B cell (primary cell): ENCODE results near the gene KLHL17. TPM values are rescaled to one million over a fixed set of nuclear protein-coding genes. Genes with fewer than 3 reads are reported as not detected.

Experiments used
- ATAC-seq: fragments of 200-7000 bp; cut with Tn5 transposase; one replicate; pipeline ENCODE4 v1.10.0; 2021; ENCODE audit warnings: low read depth, mild to moderate bottlenecking, moderate number of reproducible peaks, moderate library complexity
- CTCF ChIA-PET: fragments of 350-600 bp; sonication (Branson Sonifier 250); formaldehyde crosslinking; loops from one replicate; lab custom pipeline; 2021; ENCODE audit warnings: antibody characterized with exemption, inconsistent platforms; lab: Charles Lee
- POLR2A ChIA-PET: fragments of 350-600 bp; sonication (Branson Sonifier 250); formaldehyde crosslinking; loops from one replicate; lab custom pipeline; 2021; ENCODE audit warnings: antibody characterized with exemption; lab: Charles Lee
- DNase-seq: peaks from one replicate; pipeline ENCODE4 v3.0.0; 2013
- H2AFZ ChIP-seq: 2 replicates; pipeline ENCODE4 v1.6.1; 2012; ENCODE audit warnings: mild to moderate bottlenecking, low read depth, low read length; ENCODE audit not compliant: insufficient read depth, poor library complexity, severe bottlenecking
- H3K27ac ChIP-seq, 2 donors: 1 replicate in 1 of 2; 2 replicates in 1 of 2; pipeline ENCODE4 v1.5.1; 2012 to 2013; ENCODE audit warnings: low read length in 2 of 2, mild to moderate bottlenecking in 2 of 2, moderate library complexity in 1 of 2
- H3K27me3 ChIP-seq, 4 experiments: fragments of 200-600 bp in 1 of 4; sonication (generic) in 1 of 4; replicated peaks in 1 of 4; 1 replicate in 2 of 4; 2 replicates in 2 of 4; pipeline versions ENCODE4 v1.6.1 to v1.7.0; 2013 to 2016; ENCODE audit warnings: low read length in 3 of 4, mild to moderate bottlenecking in 2 of 4, mixed read lengths in 1 of 4, moderate library complexity in 1 of 4; ENCODE audit not compliant: insufficient read depth in 4 of 4, control insufficient read depth in 3 of 4; ENCODE audit errors: control extremely low read depth in 1 of 4
- H3K36me3 ChIP-seq, 2 experiments: replicated peaks in 1 of 2; 1 replicate in 1 of 2; 2 replicates in 1 of 2; pipeline versions ENCODE4 v1.6.1 to v1.7.1; 2013; ENCODE audit warnings: low read length in 1 of 2; ENCODE audit not compliant: insufficient read depth in 2 of 2, control insufficient read depth in 1 of 2; ENCODE audit errors: control extremely low read depth in 1 of 2, extremely low read depth in 1 of 2
- H3K4me1 ChIP-seq, 2 donors: fragments of 200-600 bp in 1 of 2; sonication (generic) in 1 of 2; 1 replicate in 1 of 2; 2 replicates in 1 of 2; pipeline versions ENCODE4 v1.5.1 to v1.6.1; 2013 to 2017; ENCODE audit warnings: low read length in 2 of 2; ENCODE audit not compliant: control insufficient read depth in 2 of 2, insufficient read depth in 2 of 2
- H3K4me2 ChIP-seq: replicated peaks from 2 replicates; pipeline ENCODE3; 2012; ENCODE audit warnings: mild to moderate bottlenecking, low read depth, low read length; ENCODE audit not compliant: poor library complexity, severe bottlenecking
- H3K4me3 ChIP-seq, 5 experiments: fragments of 200-600 bp in 1 of 5; sonication (generic) in 1 of 5; 1 replicate in 3 of 5; 2 replicates in 2 of 5; pipeline versions ENCODE4 v1.5.1 to v1.7.0; 2011 to 2016; ENCODE audit warnings: low read length in 4 of 5, mild to moderate bottlenecking in 4 of 5, low read depth in 2 of 5, control low read depth in 1 of 5, moderate library complexity in 1 of 5; ENCODE audit not compliant: insufficient read depth in 1 of 5; ENCODE audit errors: control extremely low read depth in 1 of 5, extremely low read depth in 1 of 5
- H3K79me2 ChIP-seq: fragments of 200-600 bp; sonication (generic); one replicate; pipeline ENCODE4 v1.6.0; 2016; ENCODE audit warnings: low read length; ENCODE audit not compliant: control insufficient read depth, insufficient read depth
- H3K9ac ChIP-seq: fragments of 200-600 bp; sonication (generic); 2 replicates; pipeline ENCODE4 v1.6.1; 2017; ENCODE audit warnings: mild to moderate bottlenecking, low read length, moderate library complexity
- H3K9me3 ChIP-seq, 3 donors: one replicate each; pipeline versions ENCODE4 v1.6.1 to v1.7.1; 2013; ENCODE audit warnings: low read length in 2 of 3; ENCODE audit not compliant: control insufficient read depth in 2 of 3, insufficient read depth in 1 of 3; ENCODE audit errors: control extremely low read depth in 1 of 3
- H4K20me1 ChIP-seq: 2 replicates; pipeline ENCODE4 v1.6.0; 2012; ENCODE audit warnings: mild to moderate bottlenecking, low read length; ENCODE audit not compliant: insufficient read depth, control insufficient read depth, poor library complexity, severe bottlenecking
- H3K27ac Mint-ChIP-seq: one replicate; pipeline ENCODE4 v1.8.0; 2021; ENCODE audit warnings: mixed read lengths
- H3K27me3 Mint-ChIP-seq: one replicate; pipeline ENCODE4 v1.8.0; 2021; ENCODE audit warnings: mixed read lengths
- H3K4me1 Mint-ChIP-seq: one replicate; pipeline ENCODE4 v1.8.0; 2021; ENCODE audit warnings: mixed read lengths
- H3K4me3 Mint-ChIP-seq: one replicate; pipeline ENCODE4 v1.8.0; 2021; ENCODE audit warnings: mixed read lengths
- H3K9me3 Mint-ChIP-seq: one replicate; pipeline ENCODE4 v1.8.0; 2022; ENCODE audit warnings: mixed read lengths; ENCODE audit not compliant: insufficient read depth
- CTCF ChIP-seq: fragments of 200-600 bp; IDR thresholded peaks from one replicate; pipeline ENCODE4 v1.8.0; 2022; ENCODE audit warnings: antibody characterized with exemption, mild to moderate bottlenecking
- EZH2 ChIP-seq: IDR thresholded peaks from 2 replicates; pipeline ENCODE4 v1.6.1; 2012; ENCODE audit warnings: borderline replicate concordance, low read depth, mild to moderate bottlenecking, moderate library complexity, low read length; ENCODE audit not compliant: insufficient read depth, poor library complexity, severe bottlenecking
- WGBS: methylation state at CpG from one replicate; pipeline ENCODE4 v1.1.5; 2013; ENCODE audit warnings: missing lambda C conversion rate; ENCODE audit not compliant: insufficient coverage; 5-methylcytosine and 5-hydroxymethylcytosine counted together
- intact Hi-C: fragments of 100-400 bp; cut with micrococcal nuclease; formaldehyde crosslinking; loops from one replicate; pipeline ENCODE4 v1.10.0; 2022
- polyA plus RNA-seq: library from polyadenylated mRNA; depleted of rRNA; stranded (reverse); fragments of >200 nt; gene quantifications from 2 replicates; pipeline ENCODE4 v1.2.3, GENCODE V29; 2012
- total RNA-seq, 2 donors: library from RNA; stranded (reverse); fragments of 120-200 nt in 1 of 2; gene quantifications; 1 replicate in 1 of 2; 2 replicates in 1 of 2; pipeline versions ENCODE4 v1.2.3 to v1.2.4, GENCODE V29; 2013 to 2022

The KLHL17 gene
- total and polyA plus RNA-seq, 2 donors (not counting 1 experiment from before 2014, with no cell fraction given): 30.1 to 57.5 TPM

- DNase-seq (no peak), ATAC-seq (no peak)
- Histone ChIP-seq H3K4me2 (no peak overlapping the region), H3K79me2 (no peaks in the 10 kb centered on the region), H3K27me3 (peaks cover 0 to 65% (median 24%) of the 10 kb centered on the region in 4 experiments), H3K9ac (no peak overlapping the region), H3K27ac (no peak overlapping the region), H3K4me3 (no peak overlapping the region), H2AFZ (no peak overlapping the region), H3K36me3 (no peaks in the 10 kb centered on the region), H4K20me1 (no peaks in the 10 kb centered on the region), H3K4me1 (peaks cover 14 to 21% of the 10 kb centered on the region in 2 donors), H3K9me3 (peaks cover 0 to 15% (median 0%) of the 10 kb centered on the region in 3 donors)
- WGBS: 81% methylated on average over 20 of the region's 22 CpGs
- ChIA-PET POLR2A (no interaction called here), CTCF (no interaction called here)
- TF ChIP-seq CTCF: no peak
- TF ChIP-seq EZH2: no peak
- H3K4me3 Mint-ChIP-seq: no peak overlapping the region
- peaks cover 38% of the 10 kb centered on the region for H3K27me3 Mint-ChIP-seq
- intact Hi-C loops: no loop called here
- no peaks in the 10 kb centered on the region for H3K9me3 Mint-ChIP-seq
- no peak overlapping the region for H3K27ac Mint-ChIP-seq
- H3K4me1 Mint-ChIP-seq: peaks cover 13% of the 10 kb centered on the region
Measured at GRCh38 chr1:917466-918091, 42.8 kb upstream of the KLHL17 start.

GRCh38 chr1:918353-918752 is 42.0 kb upstream of the KLHL17 start:
- Mint-ChIP-seq H3K9me3 (no peaks in the 10 kb centered on the region), H3K4me3 (no peak overlapping the region), H3K27ac (no peak overlapping the region), H3K4me1 (peaks cover 16% of the 10 kb centered on the region), H3K27me3 (peaks cover 40% of the 10 kb centered on the region)
- ChIA-PET POLR2A (no interaction called here), CTCF (interaction anchor here (1.6 kb wide), 1 partner anchor 13 kb away, joined by 3 read pairs; no protein-coding TSS in a partner anchor)
- no peak for TF ChIP-seq CTCF
- no peak for TF ChIP-seq EZH2
- Histone ChIP-seq H3K9ac (no peak overlapping the region), H3K4me2 (no peak overlapping the region), H3K4me3 (no peak overlapping the region), H3K4me1 (peaks cover 20 to 29% of the 10 kb centered on the region in 2 donors), H3K27ac (no peak overlapping the region), H3K9me3 (peaks cover 0 to 16% (median 0%) of the 10 kb centered on the region in 3 donors), H3K79me2 (no peaks in the 10 kb centered on the region), H2AFZ (no peak overlapping the region), H3K27me3 (peaks cover 0 to 68% (median 31%) of the 10 kb centered on the region in 4 experiments), H4K20me1 (no peaks in the 10 kb centered on the region), H3K36me3 (no peaks in the 10 kb centered on the region)
- intact Hi-C loops: no loop called here
- 92% methylated on average over 15 of the region's 15 CpGs for WGBS
- DNase-seq: no peak
- ATAC-seq: no peak
